Left renal pelvis (tissue), 4 donors: ENCODE measurements around the gene MACROD1. TPM values are rescaled to one million over a fixed set of nuclear protein-coding genes. Genes with fewer than 3 reads are reported as not detected.
A peak's percentile ranks its signal among the peaks of the same experiment; 100 is the strongest.
"Not testable (repeated sequence)": the region's sequence is repeated elsewhere in the genome, so short reads cannot be mapped to it uniquely, and the experiment has no call there.

Experiments
- DNase-seq, 4 donors: peaks; one replicate each; pipeline ENCODE4 v3.0.0-alpha.2; 2013; ENCODE audit warnings: low read depth in 4 of 4, low spot score in 3 of 4
- polyA plus RNA-seq, 4 donors: library from polyadenylated mRNA; unstranded; fragments of 120-200 nt; gene quantifications; one replicate each; pipeline ENCODE4 v1.2.1, GENCODE V29; 2013; ENCODE audit not compliant: insufficient read length in 4 of 4

The MACROD1 gene
- polyA plus RNA-seq, 4 donors = 14.9 to 17.8 (median 15.3) TPM

DNA sequence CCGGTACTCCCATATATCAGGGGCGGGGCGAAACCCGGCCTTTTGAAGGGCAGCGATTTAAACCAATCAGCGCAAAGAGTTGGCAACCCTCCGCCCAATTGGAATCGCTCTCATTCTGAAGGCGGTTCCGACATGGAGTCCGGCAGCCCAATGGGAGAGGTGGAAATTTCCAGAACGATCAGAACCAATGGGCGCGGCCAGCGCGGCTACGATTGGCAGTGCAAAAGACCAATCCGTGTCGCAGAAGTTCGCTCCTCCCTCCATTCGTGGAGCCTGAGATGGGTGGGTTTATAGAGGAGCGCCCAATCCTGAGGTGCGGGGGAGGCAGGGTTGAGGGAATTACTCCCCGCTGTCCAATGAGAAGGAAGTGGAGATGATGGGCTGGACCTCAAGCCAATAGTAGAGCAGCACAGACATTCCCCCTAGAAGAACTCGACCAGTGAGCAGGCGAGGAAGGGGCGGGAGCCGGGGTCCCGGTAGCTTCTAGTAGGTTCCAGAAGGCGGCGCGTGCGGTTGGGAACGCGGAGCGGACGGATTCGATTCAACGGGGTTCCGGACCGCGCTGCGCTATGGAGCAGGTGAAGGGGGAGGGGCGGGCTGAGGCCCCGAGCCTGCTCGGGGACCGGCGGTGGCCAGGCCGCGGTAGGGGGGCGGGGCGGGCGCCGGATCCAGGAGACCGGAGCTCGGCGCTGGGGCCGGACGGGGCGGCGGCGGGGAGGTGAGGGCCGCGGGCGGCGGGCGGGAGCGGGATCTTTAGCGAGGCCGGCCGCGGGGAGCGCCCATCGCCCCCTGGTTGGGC is 20.0 kb upstream of the MACROD1 start, which contains the start of gene STIP1:
TSS of gene STIP1 (plus strand) at position 479 of the 799 bp plus-strand sequence. CDS start at position 570, 91 bp downstream.
- peak; percentile 99 to 100 (median 100) for DNase-seq

DNA sequence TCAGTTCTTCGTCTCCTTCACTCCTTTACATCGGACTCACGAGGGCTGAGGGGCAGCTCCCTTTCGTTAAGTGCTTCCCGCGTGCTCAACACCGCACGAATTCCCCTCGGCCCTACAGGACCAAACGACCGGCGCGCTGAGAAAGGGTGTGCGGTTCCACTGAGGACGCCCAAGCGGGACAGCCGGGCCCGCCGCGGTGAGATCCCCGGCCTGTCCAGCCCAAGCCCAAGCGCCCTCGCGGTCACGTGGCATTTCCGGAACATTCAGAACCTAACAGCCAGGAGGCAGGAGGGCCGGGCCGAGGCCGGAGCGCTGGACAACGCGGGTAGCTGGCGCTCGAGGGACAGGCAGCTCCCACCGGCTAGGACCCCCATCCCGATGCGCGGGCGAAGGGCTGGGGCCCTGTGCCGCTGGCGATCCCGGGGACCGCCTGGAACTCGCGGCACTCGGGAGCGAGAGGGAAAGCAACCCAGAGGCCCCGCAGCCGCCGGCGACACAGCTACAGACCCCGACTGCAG is 19.3 kb upstream of the MACROD1 start:
- DNase-seq = peak in 2 of 4 donors; percentile 16 to 72

DNA sequence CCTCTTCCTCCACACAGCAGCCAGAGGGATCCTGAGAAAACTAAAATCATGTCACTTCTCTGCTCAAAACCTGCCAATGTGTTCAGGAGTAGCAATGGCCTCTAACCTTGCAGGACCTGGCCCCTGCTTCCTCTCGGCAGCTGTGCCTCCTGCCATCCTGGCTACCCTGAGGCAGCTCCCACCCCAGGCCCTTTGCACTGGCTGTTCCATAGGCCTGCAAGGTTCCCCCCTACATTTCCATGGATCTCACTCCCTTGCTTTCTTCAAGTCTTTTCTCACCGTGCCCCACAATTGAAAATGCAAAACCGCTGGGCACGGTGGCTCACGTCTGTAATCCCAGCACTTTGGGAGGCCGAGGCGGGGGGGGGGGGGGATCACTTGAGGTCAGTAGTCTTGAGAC is 18.0 kb upstream of the MACROD1 start:
- no peak for DNase-seq

DNA sequence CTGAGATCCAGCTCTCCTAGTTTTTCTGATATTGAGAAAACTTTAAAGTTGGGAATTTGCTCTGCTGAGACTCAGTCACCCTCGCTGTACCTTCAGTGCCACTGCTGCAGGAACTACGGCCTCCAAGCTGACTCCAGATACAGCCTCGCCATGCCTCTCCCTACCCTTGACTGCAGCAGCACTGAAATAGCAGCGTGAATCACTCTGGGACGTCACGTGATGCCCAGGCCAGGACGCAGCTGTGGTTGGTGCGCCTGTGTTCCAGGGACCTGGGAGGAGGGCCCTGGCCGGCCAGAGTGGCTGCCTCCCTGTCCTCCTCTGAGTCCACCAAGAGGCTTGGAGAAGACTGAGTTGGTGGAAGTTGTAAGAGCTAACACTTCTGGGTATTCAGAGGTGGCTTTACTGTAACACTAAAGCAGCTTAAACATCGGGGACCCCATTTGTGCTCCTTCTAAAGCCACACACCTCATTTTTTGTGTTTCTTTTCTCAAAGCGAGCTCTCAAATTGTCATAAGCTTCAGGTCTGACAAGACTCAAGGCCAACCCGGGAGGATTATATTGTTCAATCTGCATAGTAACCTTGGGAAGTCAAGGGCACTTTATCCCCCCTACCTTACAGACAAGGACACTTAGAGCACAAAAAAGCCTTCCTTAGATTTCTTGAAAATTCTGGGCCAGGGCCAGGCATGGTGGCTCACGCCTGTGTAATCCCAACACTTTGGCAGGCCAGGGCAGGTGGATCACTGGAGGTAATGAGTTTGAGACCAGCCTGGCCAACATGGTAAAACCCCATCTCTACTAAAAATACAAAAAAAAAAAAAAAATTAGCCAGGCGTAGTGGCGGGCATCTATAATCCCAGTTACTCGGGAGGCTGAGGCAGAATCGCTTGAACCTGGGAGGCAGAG is 15.8 kb upstream of the MACROD1 start:
- peak; percentile 55 to 73 (median 69) for DNase-seq

DNA sequence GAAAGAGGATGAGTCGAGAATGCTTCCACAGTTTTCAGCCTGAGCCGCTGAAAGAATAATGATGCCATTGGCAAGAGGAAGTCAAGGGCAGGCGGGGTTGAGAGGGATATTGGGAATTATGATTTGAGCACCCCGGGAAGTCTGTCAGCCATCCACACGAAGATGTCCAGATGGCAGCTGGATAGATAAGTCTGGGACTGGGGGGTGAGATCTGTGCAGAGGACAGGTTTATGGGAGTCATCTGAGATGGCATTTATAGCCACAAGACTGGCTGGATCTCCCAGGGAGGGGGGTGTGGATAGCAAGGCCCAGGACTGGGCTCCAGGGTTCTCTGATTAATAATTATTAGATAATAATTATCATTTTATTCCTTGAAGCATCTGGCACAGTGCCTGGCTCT is 15.0 kb upstream of the MACROD1 start:
- DNase-seq = no peak

DNA sequence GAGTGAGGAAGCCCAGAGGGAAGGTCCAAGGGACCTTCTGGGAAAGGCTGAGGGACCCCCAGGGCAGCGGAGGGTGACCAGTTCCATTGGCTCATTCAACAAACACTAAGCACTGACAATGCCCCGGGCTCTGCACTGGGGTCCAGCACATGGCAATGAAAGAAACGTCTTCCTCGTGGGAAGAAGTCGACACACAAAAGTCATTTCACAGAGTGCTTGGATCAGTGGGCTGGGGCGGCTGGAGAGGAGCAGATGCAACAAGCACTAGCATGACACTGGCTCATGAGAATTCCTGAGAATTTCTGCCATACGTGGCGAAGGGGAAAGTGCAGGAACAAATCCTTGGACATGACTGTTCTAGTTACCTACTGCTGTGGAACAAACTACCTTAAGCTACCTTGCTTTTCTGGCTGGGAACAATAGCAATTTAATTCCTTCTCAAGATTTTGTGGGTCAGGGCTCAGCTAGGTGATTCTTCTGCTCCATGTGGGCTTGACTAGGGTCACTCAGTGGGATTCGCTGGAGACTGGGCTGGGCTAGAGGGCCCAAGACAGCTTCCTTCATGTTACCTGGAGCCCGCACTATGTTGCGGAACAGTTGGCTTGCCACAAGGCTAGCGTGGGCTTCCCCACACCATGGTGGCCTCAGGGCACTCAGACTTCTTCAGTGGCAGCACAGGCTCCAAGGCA is 13.2 kb upstream of the MACROD1 start:
- no peak for DNase-seq

DNA sequence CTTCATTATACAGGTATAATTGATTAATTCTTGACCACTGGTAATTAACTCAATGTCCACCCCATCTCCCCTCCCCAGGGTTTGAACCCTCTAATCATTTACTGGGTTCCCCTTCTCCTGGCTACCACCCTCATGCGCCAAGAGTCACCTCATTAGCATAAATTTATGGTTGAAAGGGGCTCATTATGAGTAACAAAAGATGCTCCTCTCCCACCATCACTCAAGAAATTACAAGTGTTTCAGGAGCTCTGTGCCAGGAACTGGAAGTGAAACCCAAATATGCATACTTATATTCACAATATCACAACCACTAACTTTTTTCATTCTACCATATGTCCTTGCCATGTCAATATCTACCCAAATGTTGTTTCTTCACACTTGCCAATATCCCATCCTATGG is 12.3 kb upstream of the MACROD1 start:
- no peak for DNase-seq

DNA sequence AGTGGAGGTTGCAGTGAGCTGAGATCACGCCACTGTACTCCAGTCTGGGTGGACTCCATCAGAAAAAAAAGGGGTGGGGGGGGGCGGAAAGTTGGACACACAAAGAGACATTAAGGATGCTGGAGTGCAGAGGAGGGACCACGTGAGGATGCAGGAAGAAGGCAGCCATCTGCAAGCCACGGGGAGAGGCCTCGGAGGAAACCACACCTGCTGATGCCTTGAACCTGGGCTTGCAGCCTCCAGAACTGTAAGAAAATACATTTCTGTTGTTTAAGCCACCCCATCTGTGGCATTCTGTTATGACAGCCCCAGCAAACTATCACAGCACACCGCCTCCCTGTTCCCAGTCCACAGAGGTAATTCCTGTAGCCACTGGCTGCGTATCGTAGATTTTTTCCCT is 10.8 kb upstream of the MACROD1 start:
- no peak for DNase-seq

DNA sequence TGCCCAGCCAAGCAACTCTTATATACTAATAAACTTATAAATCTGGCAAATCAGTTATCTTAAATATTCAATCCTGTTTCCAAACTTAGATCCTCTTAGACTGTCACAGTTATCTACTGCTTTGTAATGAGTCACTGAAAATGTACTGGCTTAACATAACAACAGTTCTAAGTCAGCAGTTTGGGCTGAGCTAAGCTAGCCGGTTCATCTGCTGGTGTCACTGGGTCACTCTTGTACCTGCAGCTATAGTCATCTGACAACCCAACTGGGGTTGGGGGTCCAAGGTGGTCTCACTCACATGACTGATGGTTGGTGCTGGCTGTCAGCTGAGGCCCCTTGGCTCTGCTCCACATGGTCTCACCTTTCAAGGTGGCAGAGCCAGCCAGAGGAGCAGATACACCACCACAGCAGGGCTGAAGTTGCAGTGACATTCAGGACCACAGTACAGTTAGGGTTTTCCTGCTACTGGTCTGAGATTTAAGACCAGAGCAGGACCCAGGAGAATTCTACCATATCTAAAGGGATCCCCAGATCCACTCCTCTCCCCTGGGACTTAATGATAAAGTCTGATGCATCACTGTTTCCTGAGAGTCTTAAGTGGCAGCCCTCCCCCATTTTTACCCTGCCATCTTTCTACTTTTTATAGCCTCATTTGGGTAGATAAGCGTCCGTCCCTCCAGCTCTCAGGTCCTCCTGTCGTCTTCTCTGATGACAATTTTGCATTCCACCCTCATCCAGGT is 7.9 kb upstream of the MACROD1 start:
- no peak for DNase-seq

DNA sequence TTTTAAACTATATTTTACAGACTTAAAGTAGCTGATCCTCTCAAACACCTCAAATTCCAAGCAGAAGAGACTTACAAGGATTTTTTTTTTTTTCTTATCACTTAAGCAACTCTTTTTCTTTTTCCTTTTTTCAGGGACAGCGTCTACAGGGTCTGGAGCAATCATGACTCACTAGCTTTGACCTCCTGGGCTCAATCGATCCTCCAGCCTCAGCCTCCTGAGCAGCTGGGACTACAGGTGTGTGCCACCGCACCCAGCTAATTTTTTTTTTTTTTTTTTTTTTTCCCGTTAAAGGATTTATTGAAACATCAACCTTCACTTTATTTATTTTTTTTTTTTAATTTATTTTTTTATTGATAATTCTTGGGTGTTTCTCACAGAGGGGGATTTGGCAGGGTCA is 4.5 kb upstream of the MACROD1 start:
- DNase-seq = no peak

DNA sequence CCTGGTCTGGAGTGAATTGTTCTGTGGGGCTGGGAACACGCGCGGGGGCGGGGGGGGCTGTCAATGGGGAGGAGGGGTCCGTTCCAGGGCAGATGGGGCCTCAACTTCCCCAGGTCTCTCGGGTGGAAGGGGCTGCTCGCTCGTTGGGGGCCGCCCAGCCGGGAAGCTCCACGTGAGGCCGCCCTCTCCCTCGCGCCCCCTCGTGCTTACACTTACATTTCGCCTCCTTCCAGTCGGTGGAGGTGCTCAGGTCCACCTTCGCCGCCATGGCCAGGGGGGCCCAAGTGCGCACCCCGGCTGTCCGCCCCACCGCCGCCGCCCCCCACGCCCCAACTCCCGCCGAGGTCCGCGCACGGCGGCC is 452 bp downstream of the MACROD1 start:
- no peak for DNase-seq

DNA sequence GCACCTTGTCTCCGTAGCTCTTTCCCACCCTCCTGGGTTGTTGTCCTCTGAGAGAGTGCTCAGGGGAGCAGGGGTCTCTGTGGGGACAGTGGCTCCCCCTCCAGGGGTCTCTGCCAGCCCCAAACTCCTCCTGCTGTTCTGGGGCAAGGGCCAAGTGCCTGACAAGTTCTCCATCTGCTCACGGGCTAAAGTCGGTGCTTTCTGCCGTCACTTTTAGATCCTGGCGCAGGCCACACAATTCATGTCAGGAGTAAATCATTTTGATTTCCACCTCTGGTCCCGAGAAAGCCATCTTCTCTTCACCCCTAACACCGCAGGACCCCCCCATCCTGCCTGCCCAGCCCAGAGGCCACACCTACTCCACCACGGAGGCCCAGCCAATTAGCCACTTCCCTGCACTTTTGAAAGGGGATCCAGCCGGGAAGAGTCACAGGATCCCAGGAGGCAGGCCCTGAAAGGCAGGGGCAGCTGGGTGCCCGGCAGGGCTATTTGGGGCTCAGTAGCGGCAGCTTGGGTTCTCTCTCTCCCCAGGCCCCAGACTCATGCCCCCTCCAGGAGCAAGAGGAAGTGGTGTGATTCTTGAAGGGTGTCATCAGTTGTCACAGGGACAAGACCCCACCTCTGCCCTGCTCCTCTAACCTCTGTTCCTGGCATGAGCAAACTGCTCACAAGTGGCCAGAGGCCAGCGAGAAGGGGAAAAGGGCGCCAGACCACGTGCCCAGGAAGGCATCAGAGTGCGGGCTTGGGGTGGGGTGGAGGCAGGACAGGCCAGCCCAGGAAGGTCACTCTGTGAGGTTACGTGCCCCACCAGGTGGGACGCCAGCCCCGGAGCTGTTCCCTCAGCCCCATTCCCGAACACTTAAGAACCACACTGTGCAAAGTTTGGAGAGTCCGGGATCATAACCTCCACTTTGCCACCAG is 1.3 kb downstream of the MACROD1 start:
- no peak for DNase-seq

DNA sequence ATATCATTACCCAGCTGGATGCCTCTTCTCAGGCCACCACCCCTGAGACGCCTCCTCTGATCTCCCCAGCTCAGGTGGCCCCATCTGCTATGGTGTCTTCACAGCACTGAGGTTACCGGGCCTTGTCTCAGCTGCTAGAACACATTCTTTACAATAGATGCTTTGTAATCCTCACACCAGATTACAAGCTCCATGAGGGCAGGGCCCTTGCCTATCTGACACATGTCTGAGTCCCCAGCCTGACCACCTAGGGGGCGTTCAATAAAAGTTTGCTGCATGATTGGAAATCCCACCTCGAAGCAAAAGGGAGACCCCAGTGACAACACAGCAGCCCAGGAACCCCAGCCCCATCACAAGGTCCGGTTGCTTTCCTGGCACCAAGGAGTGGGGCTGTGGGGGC is 2.0 kb downstream of the MACROD1 start:
- DNase-seq = no peak

DNA sequence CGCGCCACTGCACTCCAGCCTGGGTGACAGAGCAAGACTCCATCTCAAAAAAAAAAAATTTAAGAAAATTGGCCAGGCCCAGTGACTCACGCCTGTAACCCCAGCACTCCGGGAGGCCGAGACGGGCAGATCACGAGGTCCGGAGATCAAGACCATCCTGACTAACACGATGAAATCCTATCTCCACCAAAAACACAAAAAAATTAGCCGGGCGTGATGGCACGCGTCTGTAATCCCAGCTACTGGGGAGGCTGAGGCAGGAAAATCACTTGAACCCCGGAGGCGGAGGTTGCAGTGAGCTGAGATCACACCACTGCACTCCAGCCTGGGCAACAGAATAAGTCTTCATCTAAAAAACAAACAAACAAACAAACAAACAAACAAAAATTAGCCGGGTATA is 3.1 kb downstream of the MACROD1 start:
- not testable (repeated sequence) for DNase-seq

DNA sequence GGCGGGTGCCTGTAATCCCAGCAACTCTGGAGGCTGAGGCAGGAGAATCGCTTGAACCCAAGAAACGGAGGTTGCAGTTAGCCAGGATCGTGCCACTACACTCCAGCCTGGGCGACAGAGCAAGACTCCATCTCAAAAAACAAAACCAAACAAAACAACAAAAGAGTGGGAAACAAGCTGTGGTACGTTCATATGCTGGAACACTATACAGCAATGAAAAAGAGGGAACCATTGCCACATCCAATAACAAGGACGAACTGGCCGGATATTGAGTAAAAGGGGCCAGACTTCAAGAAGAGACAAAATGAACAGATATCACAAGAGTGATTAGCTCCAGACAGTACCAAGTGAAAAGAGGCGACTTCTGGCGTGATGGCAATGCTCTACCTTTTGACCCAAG is 4.9 kb downstream of the MACROD1 start:
- no peak for DNase-seq

DNA sequence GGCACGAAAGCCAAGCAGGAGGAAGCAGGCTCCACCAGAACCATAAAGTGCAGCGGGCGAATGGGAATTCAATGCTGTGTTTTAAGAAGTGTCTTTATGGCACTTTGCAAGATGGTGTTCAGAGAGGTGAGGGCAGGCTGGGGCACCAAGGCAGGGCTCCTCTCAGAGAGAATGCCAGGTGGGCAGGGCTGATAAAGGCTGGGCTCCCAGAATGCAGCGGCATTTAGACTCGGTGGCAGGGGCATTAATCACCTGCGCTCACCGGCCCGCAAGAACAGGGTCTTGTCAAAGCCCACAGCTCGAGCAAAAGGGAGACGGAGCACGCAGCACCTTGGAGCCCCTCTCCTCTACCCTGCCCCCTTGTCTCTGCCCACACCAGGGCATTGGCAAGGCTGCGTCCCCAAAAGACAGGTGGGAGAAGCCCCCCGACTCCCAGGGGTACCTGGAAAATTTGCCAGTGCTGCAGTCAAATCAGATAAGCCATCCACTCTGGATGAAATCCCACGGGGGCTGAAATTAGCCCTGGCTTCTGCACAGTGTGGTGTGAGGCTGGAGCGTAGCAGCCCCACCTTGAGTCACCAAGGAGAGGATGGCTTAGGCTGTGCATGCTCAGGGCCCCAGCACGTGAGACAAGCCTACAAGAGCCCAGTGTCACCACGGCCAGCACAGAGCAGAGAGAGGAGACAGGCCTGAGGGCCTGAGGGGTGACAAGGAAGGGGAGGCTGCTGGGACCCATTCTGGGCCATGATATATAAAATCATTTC is 8.1 kb downstream of the MACROD1 start:
- no peak for DNase-seq

DNA sequence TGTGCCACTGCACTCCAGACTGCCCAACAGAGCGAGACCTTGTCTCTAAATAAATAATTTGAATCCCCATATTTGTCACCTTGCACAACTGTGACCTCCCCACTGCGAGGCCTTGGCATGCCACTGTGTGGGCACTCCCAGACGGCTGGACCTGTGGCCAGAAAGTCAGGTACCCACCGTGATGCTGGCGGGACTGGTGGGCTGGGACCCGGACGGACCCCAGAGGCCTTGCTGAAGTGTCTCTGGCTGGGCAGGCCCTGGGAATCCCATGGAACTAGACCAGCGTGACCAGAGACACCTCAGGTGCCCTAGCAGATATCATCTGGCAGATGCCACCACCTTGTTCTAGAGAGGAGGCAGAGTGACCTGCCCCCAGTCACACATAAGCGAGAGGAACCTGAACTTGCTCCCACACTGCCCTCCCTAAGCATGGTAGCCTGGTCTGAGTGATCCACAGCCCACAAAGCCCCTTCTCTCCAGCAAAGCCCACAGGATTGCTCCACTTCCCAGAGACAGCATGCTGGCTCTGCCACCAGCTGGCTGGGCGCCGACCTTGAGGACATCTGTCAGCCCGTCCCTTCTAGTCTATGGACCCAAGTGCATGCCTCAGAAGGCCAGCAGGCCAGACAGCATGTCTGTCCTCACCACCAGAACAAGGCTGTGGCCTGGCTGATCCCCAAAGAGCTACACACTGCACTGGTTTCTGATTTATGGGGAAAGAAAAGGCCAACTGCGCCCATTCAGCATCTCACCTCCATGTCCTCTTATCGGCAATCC is 9.5 kb downstream of the MACROD1 start:
- DNase-seq = no peak

DNA sequence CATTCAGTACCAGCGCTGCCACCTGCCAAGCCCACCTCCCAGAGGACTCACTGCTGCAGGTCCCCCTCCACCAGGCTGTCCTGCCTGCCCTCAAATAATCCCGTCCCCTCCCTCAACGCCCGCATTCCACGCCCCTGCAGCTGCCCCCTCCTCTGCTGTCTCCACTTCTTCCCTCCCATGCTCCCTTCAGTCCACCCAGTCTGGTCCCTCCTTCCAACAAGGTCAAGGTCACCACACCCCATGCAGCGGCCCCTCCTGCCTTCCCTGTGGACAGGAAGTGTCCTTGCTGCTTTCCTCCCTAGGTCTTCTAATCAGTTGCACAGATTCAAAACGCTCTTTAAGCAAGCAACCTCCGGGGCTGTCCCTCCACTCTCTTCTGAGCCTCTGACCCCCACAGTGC is 12.1 kb downstream of the MACROD1 start:
- DNase-seq = no peak
